Activated T-cell treated with anti-CD3 and anti-CD28 coated beads for 1 hour (primary cell): ENCODE results near the gene PCSK2.

Experiments
- DNase-seq: peaks from one replicate; pipeline ENCODE4 v3.0.0-alpha.2; 2020; ENCODE audit warnings: low read depth

The PCSK2 gene

DNA sequence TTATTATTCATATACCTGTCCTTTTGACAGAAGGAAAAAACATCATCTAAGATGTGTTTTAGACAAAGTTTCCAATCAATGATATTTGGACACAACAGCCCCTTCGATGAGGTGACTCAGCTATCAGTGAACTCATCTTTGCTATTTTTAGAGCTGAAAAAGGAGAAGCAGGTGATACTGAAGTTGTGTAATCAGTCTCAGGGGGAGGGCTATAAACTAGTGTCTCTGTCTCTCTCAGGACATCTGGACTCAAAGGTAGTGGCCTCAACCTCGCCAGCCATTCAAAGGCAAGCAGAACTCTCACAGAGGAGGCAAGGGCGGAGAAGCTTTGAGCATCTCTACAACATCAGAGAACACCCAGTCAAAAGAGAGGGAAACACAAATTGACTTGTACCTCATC, 168.9 kb downstream of the PCSK2 start:
- DNase-seq, result no peak

DNA sequence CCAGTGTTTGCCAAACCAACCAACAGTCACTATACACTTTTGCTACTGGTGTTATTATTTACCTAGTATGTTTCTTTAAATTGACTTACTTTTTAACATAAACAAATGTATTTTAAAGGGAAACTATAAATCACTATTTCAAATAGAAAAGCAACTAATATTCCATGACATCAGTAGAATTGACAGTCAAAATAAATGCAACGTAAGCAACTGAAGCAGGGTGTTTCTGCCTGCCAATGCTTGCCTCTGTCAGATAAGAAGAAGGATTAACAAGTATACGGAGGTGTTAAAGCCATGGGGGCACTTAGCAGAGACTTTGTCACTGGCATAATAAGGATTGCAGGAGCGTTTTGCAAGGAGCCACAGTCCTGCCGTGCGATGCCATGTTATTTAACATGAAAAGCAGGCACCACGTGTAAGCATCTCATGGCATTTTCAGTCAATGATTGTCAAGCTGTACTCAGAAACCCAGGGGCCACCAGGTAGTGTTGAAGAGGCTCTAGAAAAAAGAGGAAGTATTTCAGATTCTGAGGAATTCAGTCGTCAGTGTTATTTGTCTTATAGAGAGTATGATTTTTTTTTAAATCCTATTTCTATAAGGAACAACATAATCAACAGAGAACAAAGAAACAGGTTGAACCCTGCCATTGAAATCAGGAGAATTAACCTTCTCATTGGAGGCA, 172.6 kb downstream of the PCSK2 start:
- no peak for DNase-seq

DNA sequence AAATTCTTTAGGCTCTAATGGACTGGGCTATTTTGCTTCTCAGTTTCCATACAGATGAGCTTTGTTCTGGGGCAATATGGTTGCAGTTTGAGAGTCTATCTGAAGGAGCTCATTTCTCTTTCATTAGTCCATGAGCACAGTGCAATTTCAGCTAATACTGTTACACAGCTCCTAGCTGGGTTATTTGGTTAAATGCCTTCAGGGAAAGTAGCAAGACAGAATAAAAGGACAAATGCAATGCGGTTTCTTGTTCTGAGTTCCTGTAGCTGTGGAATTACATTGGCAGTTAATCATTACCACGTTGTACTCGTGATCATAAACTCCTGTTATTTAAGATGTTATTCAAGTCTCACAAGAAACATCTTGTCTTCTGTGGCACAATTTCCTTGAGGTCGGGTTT, 176.6 kb downstream of the PCSK2 start:
- DNase-seq, result no peak

DNA sequence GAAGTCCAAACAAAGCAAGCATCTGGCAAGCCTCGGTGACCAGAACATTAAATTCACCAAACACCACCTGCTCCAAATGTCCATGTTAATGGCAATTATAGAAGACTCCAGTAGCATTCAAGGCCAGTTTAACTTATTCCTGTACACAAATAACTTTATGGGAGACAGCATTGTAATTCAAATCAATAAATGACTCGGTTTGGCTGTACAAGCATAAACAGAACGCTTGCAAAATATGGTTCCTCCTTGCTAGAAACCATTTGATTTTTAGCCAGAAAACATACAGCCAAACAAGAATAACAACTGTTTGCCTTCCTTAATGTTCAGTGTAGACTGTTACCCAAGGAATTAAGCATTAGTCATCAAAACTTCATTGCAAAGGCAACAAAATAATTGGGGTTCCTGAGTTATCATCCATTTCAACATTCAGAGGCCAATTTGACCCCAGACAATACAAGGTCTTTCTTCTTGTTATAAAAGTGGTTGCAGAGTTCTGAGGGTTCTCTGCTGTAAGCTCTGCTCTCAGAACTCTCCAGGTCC, 179.3 kb downstream of the PCSK2 start:
- DNase-seq, result no peak

DNA sequence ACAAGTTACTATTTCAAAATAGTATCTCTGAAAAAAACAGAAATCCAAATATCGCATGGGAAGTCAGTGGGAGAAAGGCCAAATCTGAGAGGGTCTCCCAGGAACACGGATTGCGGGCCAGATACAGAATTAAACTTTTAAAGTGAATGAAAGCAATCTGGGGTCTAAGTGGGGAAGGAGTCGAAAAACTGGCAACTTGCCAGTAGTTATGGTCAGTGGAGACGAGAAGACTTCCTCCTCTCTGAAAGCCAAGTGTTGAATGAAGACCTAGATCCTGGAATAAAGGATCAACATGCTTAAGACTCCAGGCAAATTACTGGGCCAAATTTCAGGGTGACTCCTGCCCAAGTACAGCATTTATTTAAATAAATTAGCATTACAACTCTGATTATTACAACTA, 180.7 kb downstream of the PCSK2 start:
- DNase-seq, result no peak

DNA sequence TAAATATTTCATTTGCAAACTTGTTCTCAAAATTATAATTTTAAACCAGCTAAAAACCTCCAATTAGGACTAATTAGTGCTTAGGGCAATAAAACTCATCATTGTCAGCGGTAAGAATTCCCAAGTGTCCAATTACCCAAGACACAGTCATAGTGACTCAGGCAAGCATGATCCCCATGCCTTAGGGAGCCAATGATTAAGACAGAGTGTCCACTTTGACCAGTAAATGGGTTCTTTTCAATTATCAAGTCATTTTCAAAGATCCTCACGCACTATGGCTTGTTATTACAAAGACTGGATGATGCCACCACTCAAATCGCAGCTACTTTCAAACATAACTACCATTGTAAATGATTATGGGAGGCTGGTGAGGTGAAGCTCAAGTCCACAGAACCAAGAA, 190.4 kb downstream of the PCSK2 start:
- no peak for DNase-seq

DNA sequence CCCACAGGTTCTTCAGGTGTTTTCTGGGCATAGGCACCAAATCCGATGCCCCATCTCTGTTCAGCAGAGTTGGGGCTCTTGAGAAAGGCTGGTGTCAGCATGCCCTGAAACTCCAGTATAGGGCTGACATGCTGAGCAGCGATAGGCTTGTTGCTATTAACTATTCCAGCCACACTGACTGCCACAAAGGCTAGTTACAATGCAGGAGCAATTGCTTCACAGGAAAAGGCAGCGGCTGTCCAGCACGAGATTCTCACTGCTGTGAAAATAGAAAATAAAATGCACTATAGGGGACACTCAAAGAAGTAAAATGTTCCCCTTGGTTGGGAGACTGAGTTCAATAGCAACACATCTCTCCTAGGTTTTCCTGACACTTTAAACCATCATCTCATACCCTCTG, 191.9 kb downstream of the PCSK2 start:
- DNase-seq, result no peak

DNA sequence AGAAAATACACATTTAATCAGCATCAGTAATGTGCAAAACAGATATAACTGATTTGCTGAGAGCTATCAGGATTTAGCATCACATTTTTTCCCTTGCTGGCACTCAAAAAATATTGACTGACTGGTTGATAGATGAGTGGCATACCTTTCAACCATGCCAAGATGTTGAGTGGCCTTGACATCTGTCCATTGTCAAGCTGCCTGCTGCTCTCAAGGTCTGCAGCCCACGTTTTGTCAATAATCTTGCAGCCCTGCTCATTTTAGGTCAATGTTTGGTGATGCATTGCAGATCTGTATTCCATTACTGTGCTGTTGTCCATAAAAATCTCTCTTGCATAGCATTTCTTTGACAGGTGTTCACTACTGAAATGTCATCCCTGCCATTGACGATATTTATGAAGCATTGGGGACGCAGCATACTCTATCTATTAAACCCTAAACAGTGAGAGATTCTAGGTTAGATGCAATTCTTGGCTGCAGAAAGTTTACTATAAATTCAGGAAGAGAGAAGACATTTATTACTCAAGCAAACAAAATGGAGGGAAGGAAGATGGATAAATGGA, 192.7 kb downstream of the PCSK2 start:
- no peak for DNase-seq

DNA sequence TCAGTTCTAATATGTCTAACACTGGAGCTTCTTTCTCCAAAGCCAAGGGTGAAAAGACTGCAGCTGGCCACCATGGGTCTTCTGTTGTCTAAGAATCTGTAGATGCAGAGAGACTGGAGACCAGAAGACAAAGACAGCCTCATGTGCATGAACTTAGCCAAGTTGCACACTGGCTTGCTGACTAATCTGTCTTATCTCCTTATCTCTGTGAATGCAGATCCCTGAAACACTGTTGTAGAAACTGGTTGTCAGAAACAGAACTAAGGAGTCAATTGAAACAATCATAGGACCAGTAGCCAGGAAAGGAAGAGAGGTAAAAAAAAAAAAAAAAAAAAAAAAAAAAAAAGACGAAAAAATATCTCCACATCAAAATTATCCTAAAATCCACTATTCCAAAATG, 194.7 kb downstream of the PCSK2 start:
- DNase-seq, result no peak

DNA sequence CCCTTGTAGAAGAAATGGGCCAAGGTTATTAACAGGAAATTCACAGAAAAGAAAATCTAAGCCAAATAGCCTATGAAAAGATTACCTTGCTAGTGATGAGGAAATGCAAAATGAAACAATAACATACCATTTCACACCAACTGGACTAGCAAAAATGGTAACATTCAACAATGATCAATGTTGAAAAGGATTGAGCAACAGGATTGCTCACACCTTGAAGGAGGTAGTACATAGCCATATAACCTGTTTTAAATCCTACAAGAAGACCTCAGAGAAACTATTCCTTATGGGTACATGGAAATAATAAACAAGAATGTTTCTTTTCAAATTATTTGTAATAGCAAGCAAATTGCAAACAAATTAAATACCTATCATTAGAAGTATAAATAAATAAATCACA, 196.9 kb downstream of the PCSK2 start:
- no peak for DNase-seq

DNA sequence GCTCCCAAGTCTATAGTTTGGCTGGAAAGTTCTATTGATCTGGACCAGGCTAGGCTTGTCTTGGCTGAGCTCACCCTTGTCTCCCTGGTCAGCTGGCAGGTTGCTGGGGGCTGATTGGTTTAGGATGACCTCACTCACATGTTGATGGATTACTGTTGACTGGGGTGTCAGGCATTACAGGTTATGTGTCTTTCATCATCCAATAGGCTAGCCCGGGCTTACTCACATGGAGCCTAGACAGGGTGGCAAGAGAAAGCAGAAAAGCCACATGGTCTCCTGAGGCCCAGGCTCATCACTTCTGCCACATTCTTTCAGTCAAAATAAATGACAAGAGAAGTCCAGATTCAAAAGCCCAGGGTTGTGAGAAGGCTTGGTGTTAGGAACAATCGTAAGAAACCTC, 200.8 kb downstream of the PCSK2 start:
- DNase-seq, result no peak

DNA sequence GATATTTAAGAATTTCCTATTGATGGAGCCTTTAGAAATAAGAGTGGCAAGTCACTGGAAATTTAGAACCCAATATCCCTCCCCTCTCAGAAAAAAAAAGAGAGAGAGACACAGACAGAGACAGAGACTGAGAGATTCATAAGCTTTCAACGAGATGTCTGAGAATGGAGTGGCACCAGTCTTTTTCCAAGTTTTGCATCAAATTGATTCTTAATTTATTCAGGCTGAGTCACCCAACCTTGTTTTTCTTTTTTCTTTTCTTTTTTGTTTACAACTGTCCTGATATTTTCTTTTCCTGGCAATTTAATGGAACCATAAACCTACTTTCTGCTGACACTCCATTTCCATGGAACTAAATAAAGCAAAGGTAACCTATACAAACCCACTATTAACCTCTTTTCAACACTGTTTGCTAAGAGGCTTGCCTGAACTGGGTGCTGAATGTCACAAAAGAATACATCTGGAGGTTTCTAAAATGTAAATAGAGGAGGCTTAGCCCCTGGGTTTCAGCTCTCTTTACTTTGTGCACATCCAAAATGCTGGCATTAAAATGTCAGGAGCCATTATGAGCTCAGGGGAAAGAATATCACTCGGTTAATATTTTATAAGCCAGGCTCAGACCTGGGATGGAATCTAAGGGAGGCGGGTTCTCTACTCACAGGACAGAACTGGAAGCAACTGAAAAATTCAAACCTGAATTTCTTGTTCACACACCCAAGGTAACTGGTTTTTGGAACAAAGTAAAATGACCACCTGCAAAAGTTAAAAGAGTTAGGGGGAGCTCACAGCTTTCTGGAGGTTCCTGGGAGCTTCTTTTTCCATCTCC, 203.5 kb downstream of the PCSK2 start:
- DNase-seq, result no peak

DNA sequence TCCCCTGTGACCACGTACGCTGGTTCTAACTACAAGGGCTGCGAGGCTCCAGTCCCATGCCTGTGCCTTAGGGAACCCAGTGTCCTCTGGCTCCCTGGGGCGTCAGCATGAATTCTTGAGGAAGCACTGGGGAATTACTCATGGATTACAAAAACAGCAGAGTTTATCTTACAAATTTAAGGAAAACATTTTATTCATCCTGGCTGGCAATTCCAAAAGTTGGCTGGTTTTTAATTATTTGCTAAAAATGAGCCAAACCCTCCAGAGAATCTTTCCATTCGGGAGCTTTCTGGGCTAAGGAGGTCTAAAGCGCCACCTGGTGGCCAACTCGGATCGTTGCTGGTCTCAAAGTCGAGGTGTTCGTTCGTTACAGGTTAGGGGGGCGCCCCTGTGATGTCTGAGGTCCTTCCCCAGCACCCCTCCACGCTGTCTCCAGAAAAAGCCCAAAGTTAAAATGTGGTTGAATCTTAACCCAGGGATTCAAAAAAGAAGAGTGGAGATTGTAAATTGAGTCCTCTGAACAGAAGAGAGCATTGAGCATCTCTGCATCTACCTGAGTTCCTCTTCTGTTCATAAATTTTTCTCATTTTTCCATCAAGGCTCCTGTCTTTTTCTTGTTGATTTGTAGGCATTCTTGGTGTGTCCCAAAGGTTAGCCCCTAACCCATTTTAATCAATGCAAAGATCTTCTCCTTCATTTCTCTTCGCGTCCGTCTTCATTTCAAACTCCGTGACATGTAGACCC, 205.0 kb downstream of the PCSK2 start:
- peak; percentile 34 for DNase-seq

DNA sequence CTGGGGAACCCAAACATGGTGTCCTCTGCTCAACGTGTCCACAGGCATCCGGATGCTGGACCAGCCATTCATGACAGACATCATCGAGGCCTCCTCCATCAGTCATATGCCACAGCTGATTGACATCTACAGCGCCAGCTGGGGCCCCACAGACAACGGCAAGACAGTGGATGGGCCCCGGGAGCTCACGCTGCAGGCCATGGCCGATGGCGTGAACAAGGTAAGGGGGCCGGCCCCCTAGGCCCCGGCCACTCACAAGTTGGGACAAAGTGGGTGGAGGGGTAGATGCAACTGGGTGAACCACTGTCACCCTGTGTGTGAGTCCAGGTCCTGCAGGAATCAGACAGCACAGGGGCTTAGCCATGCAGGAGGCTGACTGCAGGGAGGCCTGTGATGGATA, 209.8 kb downstream of the PCSK2 start:
- no peak for DNase-seq

DNA sequence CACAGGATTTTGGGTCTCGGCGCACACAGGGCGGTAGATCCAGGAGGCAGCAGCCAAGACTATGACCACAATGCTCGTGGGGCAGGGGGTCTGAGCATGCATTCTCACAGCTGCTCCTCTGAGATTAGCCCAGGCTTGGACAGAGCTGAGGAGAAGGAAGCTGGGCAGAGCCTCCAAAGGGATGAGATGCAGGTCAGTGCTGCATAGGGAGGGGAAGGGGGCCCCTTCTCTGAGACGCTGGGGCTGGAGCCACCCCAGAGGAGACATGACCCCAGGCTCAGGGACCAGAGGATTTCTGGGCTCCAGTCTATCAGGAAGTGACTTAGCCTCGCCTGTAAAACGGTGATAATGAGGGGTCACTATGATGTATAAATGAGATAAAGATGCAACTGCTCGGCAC, 210.4 kb downstream of the PCSK2 start:
- no peak for DNase-seq

DNA sequence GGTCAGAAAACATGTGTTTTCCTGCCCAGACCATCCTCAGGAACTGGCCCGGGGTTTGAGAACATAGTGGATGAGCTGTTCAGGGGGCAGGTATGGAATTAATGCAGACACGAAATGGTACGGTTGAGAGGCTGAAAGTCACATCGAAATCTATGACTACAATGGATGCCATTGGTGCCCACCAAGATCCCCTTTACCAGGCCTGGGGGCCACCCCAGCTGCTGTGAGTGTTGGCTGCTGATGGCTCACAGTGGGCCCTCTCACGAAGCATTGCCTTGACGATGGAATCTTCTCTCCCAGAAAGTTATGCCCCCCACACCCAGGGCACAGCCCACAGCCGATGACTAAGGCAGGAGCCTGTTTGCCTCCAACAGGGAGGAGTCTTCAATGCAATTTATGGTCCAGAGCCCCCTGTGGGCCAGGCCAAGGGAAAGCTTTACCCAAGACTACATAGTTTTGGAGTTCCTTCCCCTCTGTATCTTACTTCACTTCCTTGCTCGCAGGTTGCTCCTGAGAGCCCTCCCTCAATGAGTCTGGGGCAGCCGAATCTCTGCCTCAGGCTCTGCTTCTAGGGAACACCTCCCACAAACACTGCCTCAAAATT, 211.7 kb downstream of the PCSK2 start:
- no peak for DNase-seq

DNA sequence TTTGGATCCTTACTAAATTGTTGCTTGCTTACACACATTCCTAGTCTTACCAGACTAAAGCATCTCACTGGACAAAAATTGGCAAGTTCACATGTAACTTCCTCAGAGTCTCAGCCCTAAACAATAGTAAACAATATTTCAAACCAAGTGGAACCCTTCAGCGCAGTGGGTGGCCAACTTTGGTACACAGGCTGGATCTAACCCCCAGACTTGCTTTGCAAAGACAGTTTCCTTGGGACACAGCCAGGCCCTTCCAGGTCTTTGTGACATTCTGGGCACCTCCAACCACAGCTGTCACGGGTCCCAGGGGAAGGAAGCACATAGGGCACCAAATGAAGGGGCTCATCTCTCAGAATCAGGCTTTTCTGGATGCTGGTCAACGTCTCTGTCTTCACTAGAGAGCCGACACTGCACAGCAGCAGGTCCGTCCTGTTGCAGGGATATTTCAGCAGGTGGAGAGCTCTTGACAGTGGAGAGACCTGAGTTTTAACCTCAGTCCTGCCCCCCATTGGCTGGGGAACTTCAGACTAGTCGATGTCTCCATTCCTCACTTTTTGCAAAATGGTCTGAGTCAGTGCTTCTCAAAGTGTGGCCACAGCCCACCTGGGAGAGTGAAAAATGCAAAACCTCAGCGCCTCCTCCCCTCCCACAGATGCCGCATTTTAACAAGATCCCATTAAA, 212.9 kb downstream of the PCSK2 start:
- DNase-seq, result no peak

DNA sequence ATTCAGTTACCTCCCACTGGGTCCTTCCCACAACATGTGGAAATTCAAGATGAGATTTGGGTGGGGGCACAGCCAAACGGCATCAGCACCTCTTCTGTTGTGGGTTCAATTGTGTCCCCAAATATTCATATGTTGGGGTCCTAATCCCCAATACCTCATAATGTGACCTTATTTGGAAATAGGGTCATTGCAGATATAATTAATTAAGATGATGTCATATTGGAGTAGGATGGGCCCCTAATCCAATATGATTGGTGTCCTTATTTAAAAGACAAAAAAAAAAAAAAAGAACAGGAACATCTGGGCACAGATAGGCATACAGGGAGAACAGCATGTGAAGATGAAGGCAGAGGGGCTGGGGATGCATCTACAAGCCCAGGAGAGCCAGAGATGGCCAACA, 214.9 kb downstream of the PCSK2 start:
- DNase-seq, result no peak

DNA sequence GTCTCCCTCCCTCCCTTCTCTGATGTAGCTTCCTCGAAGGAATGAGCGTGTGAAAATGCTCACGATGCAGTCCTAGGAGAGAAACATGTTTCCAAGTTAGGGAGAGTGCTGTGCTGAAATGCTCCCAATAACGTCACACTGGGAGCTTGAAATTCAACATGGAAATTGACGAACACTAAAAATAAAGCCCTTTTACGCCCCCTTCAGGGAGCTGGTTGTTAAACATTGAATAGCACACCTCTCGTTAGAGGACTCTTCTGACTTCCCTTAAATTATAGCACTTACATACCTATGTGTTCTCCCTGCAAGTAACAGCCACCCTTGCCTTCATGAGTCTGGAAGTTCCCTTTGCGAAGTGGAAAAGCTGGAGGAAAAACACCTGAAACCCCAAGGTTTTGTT, 215.7 kb downstream of the PCSK2 start:
- no peak for DNase-seq

DNA sequence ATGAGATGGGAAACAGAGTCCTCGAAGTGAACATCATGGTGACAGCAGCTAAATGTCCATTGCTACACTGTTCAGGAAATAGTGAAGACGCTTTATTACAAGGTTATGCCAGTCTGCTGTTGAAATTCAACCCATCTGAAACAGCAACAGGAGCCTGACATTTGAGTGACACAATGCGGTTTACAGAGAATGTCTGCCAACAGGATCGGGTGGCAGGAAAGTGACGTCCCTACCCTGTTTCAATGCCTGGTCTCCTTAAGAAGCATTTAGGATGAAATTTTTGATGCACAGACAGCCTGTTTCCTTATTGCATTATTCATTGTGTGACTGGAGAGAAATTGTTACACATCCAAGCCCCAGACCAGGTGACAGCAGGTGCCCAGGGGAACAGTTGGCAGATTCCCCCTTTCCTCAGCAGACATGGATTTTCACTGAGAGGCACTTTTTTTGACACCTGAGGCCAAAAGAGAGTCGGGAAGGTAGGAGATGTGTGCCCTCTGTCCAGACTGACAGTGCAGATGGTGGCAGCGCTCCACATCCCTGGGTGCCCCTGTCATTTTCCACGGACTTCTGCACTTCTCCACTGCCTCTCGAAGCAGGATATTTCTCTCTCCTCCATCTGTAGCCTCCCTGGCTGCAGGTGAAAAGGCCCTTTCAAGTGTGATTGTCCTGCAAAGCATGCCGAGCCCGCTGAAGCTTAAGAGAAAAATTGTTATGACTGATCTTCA, 216.5 kb downstream of the PCSK2 start:
- DNase-seq, result no peak

DNA sequence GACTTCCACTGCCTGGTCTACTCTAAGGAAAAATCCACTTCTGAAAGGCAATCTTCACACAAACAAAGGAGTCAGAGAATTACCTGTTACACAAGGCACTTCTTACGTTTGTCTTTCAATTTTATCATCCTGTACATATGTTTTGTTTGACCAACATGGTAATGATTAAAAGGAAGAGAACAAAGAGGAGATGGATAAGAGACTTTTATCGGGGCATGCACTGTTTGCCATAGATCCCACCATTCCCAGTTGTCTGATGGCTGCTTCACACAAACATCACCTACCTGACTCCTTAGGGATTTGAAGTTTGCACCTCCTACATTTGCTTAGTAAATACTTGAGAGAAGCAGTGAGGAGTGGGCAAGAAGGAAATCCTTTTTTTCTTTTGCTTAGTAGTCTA, 217.3 kb downstream of the PCSK2 start:
- no peak for DNase-seq
